ENCODE results near the gene NARF.

- TF ChIP-seq CTCF (IDR thresholded peaks at IDR 0.05) (no peak), EHMT2 (IDR thresholded peaks at IDR 0.05; ENCODE audit: low read depth) (no peak), RCOR1 (IDR thresholded peaks at IDR 0.05; ENCODE audit: low read depth, low read length) (no peak), MAX (IDR thresholded peaks at IDR 0.05) (no peak), EP300 (IDR thresholded peaks at IDR 0.05) (no peak), TFCP2L1 (CRISPR knock-in tag; IDR thresholded peaks at IDR 0.05) (no peak), KDM1A (IDR thresholded peaks at IDR 0.05; ENCODE audit: low read depth) (no peak)
Measured at GRCh38 chr17:82415336-82415735, 43.2 kb upstream of the NARF start.
